Activated T-cell treated with anti-CD3 and anti-CD28 coated beads, Interleukin-2, amount 50 U/mL, for 48 hours (primary cell): Measurements from ENCODE around the gene PCIF1.
"Not testable (repeated sequence)": the region's sequence is repeated elsewhere in the genome, so short reads cannot be mapped to it uniquely, and the experiment has no call there.

ENCODE experiments used
- DNase-seq, 2 experiments: peaks; one replicate each; pipeline ENCODE4 v3.0.0-alpha.2; 2020

The PCIF1 gene

GRCh38 chr20:45924391-45925261 lies 9.9 kb upstream of the PCIF1 start:
- no peak for DNase-seq

DNA sequence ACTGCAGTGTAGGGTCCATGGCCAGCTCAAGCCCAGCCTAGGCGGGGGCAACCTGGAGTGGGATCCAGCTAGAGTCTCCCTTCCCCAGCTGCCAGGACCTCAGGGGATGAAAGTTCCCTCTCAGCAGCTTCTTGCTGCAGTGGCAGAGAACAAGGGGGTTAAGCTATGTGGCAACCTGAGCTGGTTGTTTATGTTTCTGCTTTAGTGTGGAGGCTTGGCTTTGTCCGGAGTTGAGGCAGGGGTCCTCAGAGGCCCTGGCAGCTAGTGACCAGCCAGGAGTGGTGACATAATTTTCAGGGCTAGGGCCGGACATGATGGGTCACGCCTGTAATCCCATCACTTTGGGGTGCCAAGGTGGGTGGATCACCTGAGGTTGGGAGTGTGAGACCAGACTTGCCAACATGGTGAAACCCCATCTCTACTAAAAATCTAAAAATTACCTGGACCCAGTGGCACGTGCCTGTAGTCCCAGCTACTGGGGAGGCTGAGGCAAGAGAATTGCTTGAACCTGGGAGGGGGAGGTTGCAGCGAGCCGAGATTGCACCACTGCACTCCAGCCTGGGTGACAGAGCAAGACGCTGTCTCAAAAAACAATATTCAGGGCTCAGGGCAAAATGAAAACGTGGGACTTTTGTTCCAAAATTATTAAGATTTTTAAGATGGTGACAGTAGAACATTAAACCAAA lies 8.5 kb upstream of the PCIF1 start:
- DNase-seq, result no peak

GRCh38 chr20:45926731-45927070 lies 7.8 kb upstream of the PCIF1 start:
- DNase-seq, result no peak

DNA sequence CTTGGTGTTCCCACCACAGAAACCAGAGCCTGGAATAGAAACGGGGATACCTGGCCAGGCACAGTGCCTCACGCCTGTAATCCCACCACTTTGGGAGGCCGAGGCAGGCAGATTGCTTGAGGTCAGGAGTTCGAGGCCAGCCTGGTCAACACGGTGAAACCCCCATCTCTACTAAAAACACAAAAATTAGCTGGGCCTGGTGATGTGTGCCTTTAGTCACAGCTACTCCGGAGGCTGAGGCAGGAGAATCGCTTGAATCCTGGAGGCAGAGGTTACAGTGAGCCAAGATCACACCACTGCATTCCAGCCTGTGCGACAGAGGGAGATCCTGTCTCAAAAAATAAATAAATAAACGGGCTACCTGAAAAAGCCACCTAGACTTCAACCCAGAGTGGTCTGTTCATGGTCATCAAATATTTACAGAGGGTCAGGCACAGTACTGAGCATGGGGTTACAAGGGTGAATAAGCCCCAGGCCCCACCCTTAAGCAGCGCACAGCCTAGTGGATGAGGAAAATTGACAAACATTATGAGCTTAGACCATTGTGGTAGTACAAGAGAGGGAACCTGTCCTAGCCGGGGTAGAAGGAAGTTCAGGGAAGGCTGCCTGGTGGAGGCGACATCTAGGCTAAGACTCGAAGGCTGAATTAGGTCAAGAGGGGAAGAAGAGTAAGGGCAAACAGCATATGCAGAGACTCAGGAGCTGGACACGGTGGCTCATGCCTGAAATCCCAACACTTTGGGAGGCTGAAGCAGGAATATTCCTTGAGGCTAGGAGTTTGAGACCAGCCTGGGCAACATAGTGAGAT lies 7.2 kb upstream of the PCIF1 start:
- no peak for DNase-seq

- DNase-seq, result not testable (repeated sequence)
Observed at GRCh38 chr20:45931680-45932079, 2.8 kb upstream of the PCIF1 start.

GRCh38 chr20:45933266-45934045 lies 1.0 kb upstream of the PCIF1 start:
- peak; percentile 73 to 78 for DNase-seq

- no peak for DNase-seq
Observed at GRCh38 chr20:45934046-45934585, 367 bp upstream of the PCIF1 start.

DNA sequence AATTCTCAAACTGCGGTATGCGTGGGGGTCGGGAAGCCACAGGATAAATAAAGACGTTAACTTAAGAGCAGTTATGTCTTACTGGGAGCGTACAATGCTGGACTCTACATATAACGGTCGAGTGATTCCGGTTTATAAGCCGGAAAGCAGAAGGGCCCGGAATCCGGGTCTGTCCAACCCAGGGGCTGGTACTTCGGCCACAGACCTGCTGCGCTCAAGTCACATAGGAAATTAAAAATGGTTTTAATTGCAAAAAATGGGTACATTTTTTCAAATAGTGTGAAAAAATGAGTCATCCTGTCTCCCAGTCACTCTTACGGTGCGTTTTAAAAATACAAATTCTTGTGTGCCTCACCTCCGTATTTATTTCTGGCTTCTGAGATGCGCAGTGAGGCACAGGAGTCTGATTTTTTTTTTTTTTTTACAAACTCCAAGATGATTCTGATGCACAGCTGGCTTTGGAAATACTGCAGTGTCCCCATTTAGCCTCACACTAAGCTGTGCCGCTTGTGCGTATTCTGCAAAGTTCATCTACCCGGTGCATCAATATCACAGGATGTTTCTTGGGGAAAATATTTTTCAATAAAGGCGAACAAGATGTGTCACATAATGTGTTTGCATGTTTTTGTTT lies 1.0 kb downstream of the PCIF1 start:
- no peak for DNase-seq

GRCh38 chr20:45937765-45938164 lies 3.3 kb downstream of the PCIF1 start:
- no peak for DNase-seq

DNA sequence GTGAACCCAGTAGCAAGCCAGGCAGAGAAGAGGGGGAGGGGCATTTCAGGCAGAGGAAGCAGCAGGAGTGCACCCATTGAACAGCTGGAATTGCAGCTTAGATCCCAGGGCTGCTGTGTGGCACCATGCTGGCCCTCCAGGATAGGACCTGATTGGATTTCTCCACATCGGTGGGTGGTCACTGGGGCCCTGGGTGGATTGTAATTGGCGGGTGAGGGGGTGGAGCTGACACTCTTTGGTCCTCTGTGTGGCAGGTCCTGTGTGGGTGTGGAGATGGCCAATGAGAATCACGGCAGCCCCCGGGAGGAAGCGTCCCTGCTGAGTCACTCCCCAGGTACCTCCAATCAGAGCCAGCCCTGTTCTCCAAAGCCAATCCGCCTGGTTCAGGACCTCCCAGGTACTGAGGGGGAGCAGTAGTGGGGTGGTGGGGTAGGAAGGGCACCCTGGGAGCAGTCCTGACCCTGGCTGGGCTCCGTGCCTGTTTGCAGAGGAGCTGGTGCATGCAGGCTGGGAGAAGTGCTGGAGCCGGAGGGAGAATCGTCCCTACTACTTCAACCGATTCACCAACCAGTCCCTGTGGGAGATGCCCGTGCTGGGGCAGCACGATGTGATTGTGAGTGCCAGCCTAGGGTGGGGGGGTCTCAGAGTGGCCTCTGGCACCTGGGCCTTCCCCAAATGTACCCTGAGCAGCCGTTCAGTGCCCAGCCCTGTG lies 4.4 kb downstream of the PCIF1 start:
- no peak for DNase-seq

- no peak for DNase-seq
Observed at GRCh38 chr20:45940053-45940452, 5.6 kb downstream of the PCIF1 start.

DNA sequence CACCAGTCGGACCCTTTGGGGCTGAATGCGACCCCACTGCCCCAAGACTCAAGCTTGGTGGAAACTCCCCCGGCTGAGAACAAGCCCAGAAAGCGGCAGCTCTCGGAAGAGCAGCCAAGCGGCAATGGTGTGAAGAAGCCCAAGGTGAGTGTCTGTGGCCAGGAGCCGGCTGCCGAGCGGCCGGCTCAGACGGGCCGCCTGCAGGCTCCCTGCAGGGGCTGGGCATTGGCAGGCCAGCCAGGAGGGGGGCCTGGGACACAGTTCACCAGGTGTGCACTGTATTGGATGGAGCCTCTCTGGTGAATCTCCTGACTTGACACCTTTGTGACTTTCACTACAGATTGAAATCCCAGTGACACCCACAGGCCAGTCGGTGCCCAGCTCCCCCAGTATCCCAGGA lies 6.0 kb downstream of the PCIF1 start:
- DNase-seq, result no peak

DNA sequence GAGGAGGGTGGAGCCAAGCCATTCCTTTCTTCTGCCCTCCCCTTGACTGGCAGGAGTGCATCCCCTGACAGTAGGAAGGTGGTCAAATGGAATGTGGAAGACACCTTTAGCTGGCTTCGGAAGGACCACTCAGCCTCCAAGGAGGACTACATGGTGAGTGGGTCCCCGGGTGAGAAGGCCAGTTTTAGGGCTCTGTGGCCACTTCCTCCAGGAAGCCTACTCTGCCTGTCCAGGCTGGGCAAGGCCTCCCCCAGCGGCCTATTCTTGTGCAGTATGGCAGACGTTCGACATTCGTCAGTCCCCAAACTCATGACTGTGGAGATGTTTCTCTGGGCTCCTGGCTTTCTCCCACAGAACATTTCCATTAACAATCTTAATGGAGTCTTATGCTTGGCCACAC lies 9.1 kb downstream of the PCIF1 start:
- DNase-seq, result no peak

DNA sequence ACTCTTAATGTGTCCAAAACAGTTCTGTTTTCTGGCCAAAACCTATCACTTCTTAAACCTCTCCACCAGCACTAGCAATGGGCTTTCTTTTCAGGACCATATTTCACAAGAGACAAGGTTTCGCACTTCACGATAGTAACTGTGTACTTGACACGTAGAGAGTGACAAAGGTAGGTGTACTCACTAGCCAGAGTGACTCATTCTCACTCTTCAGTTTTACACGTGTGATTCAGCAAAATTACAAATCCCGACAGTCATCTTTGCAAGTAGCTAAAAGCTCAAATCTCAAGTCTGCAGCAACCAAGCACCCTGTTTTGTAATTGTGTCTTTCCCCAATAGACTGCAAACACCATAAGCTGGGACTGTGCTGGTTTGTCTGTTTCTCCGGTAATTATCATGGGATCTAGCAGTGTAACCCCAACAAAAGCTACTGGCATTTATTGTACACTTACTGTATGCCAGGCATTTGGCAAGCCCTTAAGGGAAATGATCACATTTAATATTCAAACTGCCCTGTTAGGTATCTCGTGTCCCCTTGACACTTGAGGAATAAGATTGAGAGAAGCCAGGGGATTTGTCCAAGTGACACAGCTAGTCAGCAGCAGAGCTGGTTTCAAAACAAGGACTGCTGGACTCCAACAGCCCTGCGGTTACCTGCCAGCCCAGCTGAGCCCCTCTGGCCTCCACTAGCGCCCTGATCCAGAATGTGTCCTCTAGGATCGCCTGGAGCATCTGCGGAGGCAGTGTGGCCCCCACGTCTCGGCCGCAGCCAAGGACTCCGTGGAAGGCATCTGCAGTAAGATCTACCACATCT lies 9.9 kb downstream of the PCIF1 start:
- no peak for DNase-seq

GRCh38 chr20:45944965-45945677 lies 10.6 kb downstream of the PCIF1 start:
- DNase-seq, result no peak

DNA sequence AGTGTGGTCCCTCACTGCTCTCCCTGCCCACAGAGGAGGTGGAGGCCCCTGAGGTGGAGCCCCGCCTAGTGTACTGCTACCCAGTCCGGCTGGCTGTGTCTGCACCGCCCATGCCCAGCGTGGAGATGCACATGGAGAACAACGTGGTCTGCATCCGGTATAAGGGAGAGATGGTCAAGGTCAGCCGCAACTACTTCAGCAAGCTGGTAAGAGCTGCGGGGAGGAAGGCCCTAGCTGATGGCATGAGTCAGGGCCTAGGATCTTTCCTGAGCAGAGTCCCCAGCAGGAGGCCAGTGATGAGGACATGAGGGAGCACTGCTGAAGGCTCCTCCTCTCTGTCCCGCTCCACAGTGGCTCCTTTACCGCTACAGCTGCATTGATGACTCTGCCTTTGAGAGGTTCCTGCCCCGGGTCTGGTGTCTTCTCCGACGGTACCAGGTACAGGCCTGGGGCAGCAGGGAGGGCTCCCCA lies 11.2 kb downstream of the PCIF1 start:
- DNase-seq, result no peak

GRCh38 chr20:45946149-45946970 lies 11.9 kb downstream of the PCIF1 start:
- peak; percentile 61 for DNase-seq

- no peak for DNase-seq
Observed at GRCh38 chr20:45947110-45947866, 12.8 kb downstream of the PCIF1 start.
